Upper lobe of right lung (tissue), 1 donor: Measurements from ENCODE around the gene LRRC49. TPM values are rescaled to one million over a fixed set of nuclear protein-coding genes. Genes with fewer than 3 reads are reported as not detected.

Source experiments
- ATAC-seq: fragments of 200-7000 bp; cut with Tn5 transposase; one replicate; pipeline ENCODE4 v1.9.1; 2020; ENCODE audit warnings: mild to moderate bottlenecking, moderate library complexity
- DNase-seq: peaks from one replicate; pipeline ENCODE4 v3.0.0-alpha.2; 2020
- H3K27ac ChIP-seq: fragments of 200-600 bp; one replicate; pipeline ENCODE4 v1.8.0; 2022
- H3K27me3 ChIP-seq: fragments of 200-600 bp; one replicate; pipeline ENCODE4 v1.8.0; 2022; ENCODE audit warnings: mild to moderate bottlenecking
- H3K36me3 ChIP-seq: fragments of 200-600 bp; one replicate; pipeline ENCODE4 v1.8.0; 2022
- H3K4me1 ChIP-seq: fragments of 200-600 bp; one replicate; pipeline ENCODE4 v1.8.0; 2022
- H3K4me3 ChIP-seq: fragments of 200-600 bp; one replicate; pipeline ENCODE4 v1.8.0; 2022; ENCODE audit warnings: mild to moderate bottlenecking
- H3K9me3 ChIP-seq: fragments of 200-600 bp; one replicate; pipeline ENCODE4 v1.8.0; 2022
- CTCF ChIP-seq: fragments of 200-600 bp; IDR thresholded peaks from one replicate; pipeline ENCODE4 v1.8.0; 2022; ENCODE audit warnings: antibody characterized with exemption
- intact Hi-C: fragments of 100-400 bp; cut with DNase I; formaldehyde crosslinking; loops from one replicate; pipeline ENCODE4 v1.11.0; 2022
- total RNA-seq: library from RNA; stranded (reverse); fragmentation: NEBNext Ultra II Directional; extraction: Animal tissue kit (Norgen Biotek cat#: 25700); gene quantifications from one replicate; pipeline ENCODE4 v1.2.1, GENCODE V29; 2021
- donor health status: DM: no; HTN: yes; CAD: no; lungs with severe emphysema.

LRRC49 gene
- total RNA-seq, 1 donor from 2014 or later: 4.3 TPM

- Histone ChIP-seq H3K4me3 (no peak overlapping the region), H3K27ac (no peak overlapping the region), H3K27me3 (no peaks in the 10 kb centered on the region), H3K9me3 (no peaks in the 10 kb centered on the region), H3K36me3 (no peaks in the 10 kb centered on the region), H3K4me1 (no peaks in the 10 kb centered on the region)
- intact Hi-C loops: no loop called here
- ATAC-seq (no peak), DNase-seq (no peak)
- no peak for TF ChIP-seq CTCF
Measured at GRCh38 chr15:71054286-71054952, 161.8 kb downstream of the LRRC49 start.

GRCh38 chr15:71055461-71055860, 162.8 kb downstream of the LRRC49 start:
- no peak for TF ChIP-seq CTCF
- ATAC-seq (no peak), DNase-seq (no peak)
- intact Hi-C loops: no loop called here
- Histone ChIP-seq H3K9me3 (no peaks in the 10 kb centered on the region), H3K4me3 (no peak overlapping the region), H3K4me1 (no peaks in the 10 kb centered on the region), H3K27me3 (no peaks in the 10 kb centered on the region), H3K27ac (no peak overlapping the region), H3K36me3 (no peaks in the 10 kb centered on the region)

GRCh38 chr15:71056111-71056510, 163.5 kb downstream of the LRRC49 start:
- DNase-seq (no peak), ATAC-seq (no peak)
- no peaks in the 10 kb centered on the region for H3K36me3 ChIP-seq
- no peak overlapping the region for H3K4me3 ChIP-seq
- no peak for TF ChIP-seq CTCF
- no peak overlapping the region for H3K27ac ChIP-seq
- intact Hi-C loops: no loop called here
- H3K27me3 ChIP-seq: no peaks in the 10 kb centered on the region
- H3K4me1 ChIP-seq: no peaks in the 10 kb centered on the region
- no peaks in the 10 kb centered on the region for H3K9me3 ChIP-seq

- no peak for TF ChIP-seq CTCF
- DNase-seq (no peak), ATAC-seq (no peak)
- Histone ChIP-seq H3K27me3 (no peaks in the 10 kb centered on the region), H3K4me3 (no peak overlapping the region), H3K4me1 (no peaks in the 10 kb centered on the region), H3K27ac (no peak overlapping the region), H3K36me3 (no peaks in the 10 kb centered on the region), H3K9me3 (no peaks in the 10 kb centered on the region)
- intact Hi-C loops: no loop called here
Measured at GRCh38 chr15:71057143-71057542, 164.5 kb downstream of the LRRC49 start.

- no peak overlapping the region for H3K27ac ChIP-seq
- ATAC-seq (no peak), DNase-seq (no peak)
- no peaks in the 10 kb centered on the region for H3K27me3 ChIP-seq
- TF ChIP-seq CTCF: no peak
- H3K4me3 ChIP-seq: no peak overlapping the region
- no peaks in the 10 kb centered on the region for H3K9me3 ChIP-seq
- no peaks in the 10 kb centered on the region for H3K4me1 ChIP-seq
- intact Hi-C loops: no loop called here
- no peaks in the 10 kb centered on the region for H3K36me3 ChIP-seq
Measured at GRCh38 chr15:71057581-71057980, 165.0 kb downstream of the LRRC49 start.

GRCh38 chr15:71060983-71061382, 168.4 kb downstream of the LRRC49 start:
- Histone ChIP-seq H3K9me3 (no peaks in the 10 kb centered on the region), H3K27me3 (no peaks in the 10 kb centered on the region), H3K36me3 (no peaks in the 10 kb centered on the region), H3K4me1 (no peaks in the 10 kb centered on the region), H3K27ac (no peak overlapping the region), H3K4me3 (no peak overlapping the region)
- intact Hi-C loops: no loop called here
- ATAC-seq (no peak), DNase-seq (no peak)
- TF ChIP-seq CTCF: no peak
